K562 (cell line): ENCODE data around the gene COL11A2. TPM values are rescaled to one million over a fixed set of nuclear protein-coding genes. Genes with fewer than 3 reads are reported as not detected.
A peak's percentile ranks its signal among the peaks of the same experiment; 100 is the strongest.

Experiments used
- ATAC-seq: fragments of 200-7000 bp; cut with Tn5 transposase; 3 replicates; pipeline ENCODE4 v1.9.1; 2020; ENCODE audit warnings: moderate library complexity
- BruUV-seq: library from RNA; stranded (reverse); fragments of 400-500 nt; replicated peaks from 2 replicates; lab custom pipeline; 2021; lab: Mats Ljungman, UMichigan
- CTCF ChIA-PET: fragments of 300-600 bp; formaldehyde crosslinking; extraction: SDS; loops from one replicate; lab custom pipeline; 2021; ENCODE audit warnings: low intra/inter-chr PET ratio; lab: Yijun Ruan, JAX
- POLR2A ChIA-PET: fragments of 300-600, 350-650 bp; sonication (Branson Sonifier 250); formaldehyde crosslinking; extraction: SDS; loops from one replicate; lab custom pipeline; 2021; ENCODE audit warnings: antibody characterized with exemption, inconsistent platforms; lab: Yijun Ruan, JAX
- DNase-seq, 4 experiments: peaks; one replicate each; pipeline versions ENCODE4 v3.0.0 to v3.0.0-alpha.2; 2011 to 2018; ENCODE audit warnings: low spot score in 3 of 4, mixed read lengths in 3 of 4; ENCODE audit errors: extremely low read depth in 1 of 4
- FAIRE-seq: peaks from 2 replicates; lab custom pipeline; 2011; peaks lifted over from hg19 to GRCh38; lab: Jason Lieb, UNC
- H2AFZ ChIP-seq: 2 replicates; pipeline ENCODE4 v1.6.0; 2011; ENCODE audit warnings: low read depth, low read length, control low read depth, inconsistent platforms
- H3K27ac ChIP-seq: fragments of 200-600 bp; 3 replicates; pipeline ENCODE4 v1.8.0; 2011; ENCODE audit warnings: low read depth, mild to moderate bottlenecking, control low read depth, inconsistent platforms, low read length, moderate library complexity, mixed read lengths; ENCODE audit errors: extremely low read depth
- H3K27me3 ChIP-seq, 2 experiments: fragments of 300-600 bp in 1 of 2; 2 replicates in 1 of 2; 3 replicates in 1 of 2; pipeline versions ENCODE4 v1.6.0 to v1.8.0; 2011; ENCODE audit warnings: inconsistent platforms in 2 of 2, low read length in 2 of 2, mild to moderate bottlenecking in 1 of 2, mixed read lengths in 1 of 2, moderate library complexity in 1 of 2; ENCODE audit not compliant: control insufficient read depth in 2 of 2, insufficient read depth in 2 of 2
- H3K36me3 ChIP-seq: fragments of 300-600 bp; 3 replicates; pipeline ENCODE4 v1.8.0; 2011; ENCODE audit warnings: mild to moderate bottlenecking, low read length, inconsistent platforms; ENCODE audit not compliant: control insufficient read depth, insufficient read depth
- H3K4me1 ChIP-seq, 2 experiments: fragments of 200-600 bp in 1 of 2; replicated peaks in 1 of 2; 2 replicates in 1 of 2; 3 replicates in 1 of 2; pipeline versions ENCODE4 v1.5.1 to v1.8.0; 2011; ENCODE audit warnings: inconsistent platforms in 2 of 2, low read length in 2 of 2, mild to moderate bottlenecking in 1 of 2, mixed read lengths in 1 of 2, moderate library complexity in 1 of 2; ENCODE audit not compliant: control insufficient read depth in 2 of 2, insufficient read depth in 2 of 2
- H3K4me2 ChIP-seq: 2 replicates; pipeline ENCODE4 v1.6.1; 2011; ENCODE audit warnings: low read length, control low read depth, inconsistent platforms, mixed read lengths; ENCODE audit not compliant: insufficient read depth
- H3K4me3 ChIP-seq: fragments of 200-600 bp; sonication (generic), shearing (Covaris generic); 2 replicates; pipeline ENCODE4 v1.5.1; 2016; ENCODE audit warnings: control low read depth, inconsistent platforms
- H3K79me2 ChIP-seq: fragments of 200-600 bp; 3 replicates; pipeline ENCODE4 v1.8.0; 2011; ENCODE audit warnings: low read length, inconsistent platforms; ENCODE audit not compliant: control insufficient read depth, insufficient read depth
- H3K9ac ChIP-seq, 2 experiments: 2 replicates each; pipeline versions ENCODE4 v1.6.0 to v1.6.1; 2011; ENCODE audit warnings: low read depth in 2 of 2, low read length in 2 of 2, control low read depth in 1 of 2, inconsistent platforms in 1 of 2, mild to moderate bottlenecking in 1 of 2, mixed read lengths in 1 of 2; ENCODE audit not compliant: insufficient read depth in 1 of 2
- H3K9me1 ChIP-seq: one replicate; pipeline ENCODE4 v1.6.0; 2011; ENCODE audit warnings: inconsistent platforms, mild to moderate bottlenecking, low read length, moderate library complexity; ENCODE audit not compliant: control insufficient read depth, insufficient read depth
- H3K9me3 ChIP-seq: replicated peaks from 2 replicates; pipeline ENCODE4 v1.5.1; 2011; ENCODE audit warnings: low read depth, low read length, inconsistent platforms; ENCODE audit not compliant: control insufficient read depth, insufficient read depth
- H4K20me1 ChIP-seq: replicated peaks from 2 replicates; pipeline ENCODE4 v1.6.1; 2011; ENCODE audit warnings: low read length, inconsistent platforms, mixed read lengths; ENCODE audit not compliant: control insufficient read depth, insufficient read depth
- CBX5 ChIP-seq: IDR thresholded peaks from 2 replicates; pipeline ENCODE4 v1.6.1; 2014; ENCODE audit warnings: low read depth, borderline replicate concordance
- FOXJ2 ChIP-seq: fragments of 200-800 bp; sonication (Bioruptor generic); IDR thresholded peaks from 2 replicates; pipeline ENCODE4 v1.6.1; 2016; ENCODE audit warnings: missing genetic modification characterization, missing compliant biosample characterization
- JUN ChIP-seq, 2 experiments: sonication (generic) in 1 of 2; formaldehyde crosslinking in 1 of 2; IDR thresholded peaks; 2 replicates each; pipeline versions ENCODE4 v1.6.1 to v1.8.0; 2012 to 2022; ENCODE audit warnings: borderline replicate concordance in 2 of 2, mild to moderate bottlenecking in 2 of 2, improper control_type of control experiment in 1 of 2, low read depth in 1 of 2, low read length in 1 of 2, missing genetic modification reagents in 1 of 2
- KLF13 ChIP-seq: fragments of 450-650 bp; IDR thresholded peaks from 2 replicates; pipeline ENCODE4 v1.6.1; 2016; ENCODE audit warnings: missing genetic modification characterization, low read depth, mild to moderate bottlenecking, missing compliant biosample characterization, moderate library complexity, borderline replicate concordance
- PHB ChIP-seq: fragments of 250-450 bp; sonication (Bioruptor Pico); IDR thresholded peaks from 2 replicates; pipeline ENCODE4 v1.5.0; 2021
- ZFX ChIP-seq: sonication (generic); formaldehyde crosslinking; IDR thresholded peaks from 2 replicates; pipeline ENCODE4 v1.8.0; 2022; ENCODE audit warnings: mild to moderate bottlenecking, missing genetic modification reagents, moderate library complexity
- ZNF121 ChIP-seq: sonication (generic); formaldehyde crosslinking; conservative IDR thresholded peaks from 2 replicates; pipeline ENCODE4 v1.8.0; 2022; ENCODE audit warnings: missing genetic modification reagents
- ZNF507 ChIP-seq: conservative IDR thresholded peaks from 2 replicates; pipeline ENCODE4 v1.6.1; 2017; ENCODE audit warnings: missing genetic modification characterization, missing compliant biosample characterization
- WGBS: fragments of 100-300 bp; shearing (Covaris generic); methylation state at CpG from one replicate; pipeline ENCODE4 v1.1.6; 2016; ENCODE audit warnings: low coverage, mixed read lengths; ENCODE audit not compliant: insufficient coverage; ENCODE audit errors: missing lambda C conversion rate; 5-methylcytosine and 5-hydroxymethylcytosine counted together
- in situ Hi-C: fragments of 300-500 bp; cut with MboI; formaldehyde crosslinking; loops from 4 replicates; pipeline ENCODE4 v1.15.0; 2018; ENCODE audit warnings: inconsistent platforms, mixed read lengths
- intact Hi-C: fragments of 100-400 bp; cut with micrococcal nuclease; formaldehyde crosslinking; loops from 2 replicates; pipeline ENCODE4 v1.14.2; 2022
- polyA plus RNA-seq, 8 experiments: library from polyadenylated mRNA; depleted of rRNA in 4 of 8; stranded (reverse) in 5 of 8; unstranded in 3 of 8; fragments of >200 nt; fragmentation: Nextera tagmentation in 2 of 8; fragmentation: Illumina TruSeq in 1 of 8; extraction: Ambion mirVana in 2 of 8; extraction: Trizol in 1 of 8; gene quantifications; 2 replicates each; pipeline versions ENCODE4 v1.2.1 to v1.2.3, GENCODE V29; 2011 to 2014; ENCODE audit warnings: inconsistent platforms in 1 of 8, missing spikeins in 1 of 8
- total RNA-seq, 7 experiments: library from RNA; depleted of rRNA in 6 of 7; stranded (reverse); fragments of >200 nt in 6 of 7; fragmentation: Illumina TruSeq in 2 of 7; extraction: Trizol in 2 of 7; gene quantifications; 2 replicates each; pipeline versions ENCODE4 v1.2.1 to v1.2.3, GENCODE V29; 2011 to 2021; ENCODE audit warnings: low replicate concordance in 1 of 7

The COL11A2 gene
- total and polyA plus RNA-seq, 9 of the 15 experiments (the other 6 are each of a cell fraction or from before 2014, with no cell fraction given), result 0.04 to 0.35 (median 0.09) TPM; not detected in 1

GRCh38 chr6:33199687-33200218 is 7.5 kb upstream of the COL11A2 start (continued):
- TF ChIP-seq JUN (IDR thresholded peaks at IDR 0.05; ENCODE audit: borderline replicate concordance, low read depth, low read length) (no peak), JUN (CRISPR knock-in tag; IDR thresholded peaks at IDR 0.05; ENCODE audit: borderline replicate concordance) (0 out of 2 replicates have a peak, but pooled peaks have one; percentile 41), ZNF507 (tag) (no peak), FOXJ2 (tag) (peak; percentile 95), CBX5 (no peak), KLF13 (tag) (peak; percentile 49; the same call in 1 of the 2 replicates), ZFX (CRISPR knock-in tag) (peak; percentile 84)

- H3K4me3 ChIP-seq, result peak overlapping the region; percentile 65
- no peak for ATAC-seq
- peak overlapping the region; percentile 96; the same call in 1 of the 2 replicates for H2AFZ ChIP-seq
- intact Hi-C loops, result no loop called here
- no peaks in the 10 kb centered on the region for H3K9me3 ChIP-seq
- WGBS, result 27% methylated on average over 2 of the region's 3 CpGs
- BruUV-seq, result no TSS peak
- peak overlapping the region; percentile 97 to 100; a peak in 3 of 4 replicates for H3K9ac ChIP-seq
- peaks cover 20% of the 10 kb centered on the region for H4K20me1 ChIP-seq
- H3K36me3 ChIP-seq, result peaks cover 62% of the 10 kb centered on the region
- peaks cover 61% of the 10 kb centered on the region for H3K79me2 ChIP-seq
- peak overlapping the region; percentile 99 for H3K27ac ChIP-seq
- peaks cover 7% of the 10 kb centered on the region for H3K9me1 ChIP-seq
- H3K4me1 ChIP-seq, result peaks cover 38 to 39% of the 10 kb centered on the region in 2 experiments; a peak in 4 of 5 replicates
- no peak for FAIRE-seq
- in situ Hi-C loops, result no loop called here
- CTCF ChIA-PET, result no interaction called here
- POLR2A ChIA-PET, result interaction anchor here (1.4 kb wide), 1 partner anchor 49 kb away, joined by 4 read pairs; no protein-coding TSS in a partner anchor
- peak in 3 of 4 experiments; percentile 24 to 63 (median 61) for DNase-seq
- H3K27me3 ChIP-seq, result no peaks in the 10 kb centered on the region
- peak overlapping the region; percentile 100 for H3K4me2 ChIP-seq
- no peak for TF ChIP-seq PHB (CRISPR knock-in tag)
- TF ChIP-seq ZNF121, result peak; percentile 45; the same call in 1 of the 2 replicates
Measured at GRCh38 chr6:33198853-33199436, 6.7 kb upstream of the COL11A2 start.
